Astrocyte of the cerebellum (primary cell): ENCODE results near the gene QRSL1.
"Not testable (repeated sequence)": the region's sequence is repeated elsewhere in the genome, so short reads cannot be mapped to it uniquely, and the experiment has no call there.

Experiments used
- DNase-seq: peaks from one replicate; pipeline ENCODE4 v3.0.0-alpha.2; 2011; ENCODE audit warnings: low read depth
- H3K4me3 ChIP-seq: 2 replicates; pipeline ENCODE4 v1.5.1; 2011; ENCODE audit warnings: mild to moderate bottlenecking, low read depth, low read length, moderate library complexity
- in situ Hi-C: cut with HindIII; loops from 2 replicates; pipeline ENCODE4 v1.10.0; 2017; ENCODE audit warnings: low sequenced_read_pairs
- TF ChIP-seq, protein P1 (sequence below): IDR thresholded peaks from 2 replicates; pipeline ENCODE4 v1.5.1; 2012; ENCODE audit warnings: low read length, low read depth, moderate library complexity, mild to moderate bottlenecking; ENCODE audit errors: missing control alignments

The QRSL1 gene, protein sequence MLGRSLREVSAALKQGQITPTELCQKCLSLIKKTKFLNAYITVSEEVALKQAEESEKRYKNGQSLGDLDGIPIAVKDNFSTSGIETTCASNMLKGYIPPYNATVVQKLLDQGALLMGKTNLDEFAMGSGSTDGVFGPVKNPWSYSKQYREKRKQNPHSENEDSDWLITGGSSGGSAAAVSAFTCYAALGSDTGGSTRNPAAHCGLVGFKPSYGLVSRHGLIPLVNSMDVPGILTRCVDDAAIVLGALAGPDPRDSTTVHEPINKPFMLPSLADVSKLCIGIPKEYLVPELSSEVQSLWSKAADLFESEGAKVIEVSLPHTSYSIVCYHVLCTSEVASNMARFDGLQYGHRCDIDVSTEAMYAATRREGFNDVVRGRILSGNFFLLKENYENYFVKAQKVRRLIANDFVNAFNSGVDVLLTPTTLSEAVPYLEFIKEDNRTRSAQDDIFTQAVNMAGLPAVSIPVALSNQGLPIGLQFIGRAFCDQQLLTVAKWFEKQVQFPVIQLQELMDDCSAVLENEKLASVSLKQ

DNA sequence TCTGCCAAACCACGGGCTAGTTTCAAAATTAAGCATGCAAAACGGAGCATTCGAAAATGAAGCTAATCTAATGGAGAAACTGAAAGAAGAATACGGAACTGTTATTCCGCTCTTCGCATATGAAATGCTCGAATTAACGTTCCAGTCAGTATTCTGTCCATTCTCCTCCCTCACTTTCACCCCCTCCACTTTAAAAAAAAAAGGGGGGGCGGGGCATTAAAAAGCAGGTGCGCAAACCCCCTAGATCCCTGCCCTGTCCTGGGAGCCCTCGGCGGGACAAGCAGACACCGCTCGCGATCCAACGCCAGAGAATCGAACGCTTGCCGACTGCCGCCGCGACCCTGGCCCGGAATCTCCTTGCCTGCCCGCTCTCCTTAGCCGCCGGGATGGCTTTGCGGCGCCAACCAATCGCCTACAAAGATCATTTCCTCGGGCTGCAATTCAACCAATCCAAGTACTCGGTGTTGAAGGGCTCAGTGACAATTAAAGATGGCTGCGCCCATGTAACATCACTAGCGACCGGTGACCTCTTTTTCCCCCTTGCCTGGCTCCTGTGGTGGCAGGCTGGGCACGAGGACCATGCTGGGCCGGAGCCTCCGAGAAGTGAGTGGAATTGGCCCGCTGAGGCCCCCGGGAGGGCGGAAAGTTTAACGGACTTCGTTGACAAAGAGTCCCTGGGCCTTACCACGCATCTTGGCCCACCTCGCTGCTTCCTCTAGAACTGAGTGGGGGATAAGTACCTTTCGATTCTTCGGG, at the start of gene QRSL1, which contains the start of gene RTN4IP1:
Gene QRSL1 (plus strand): TSS at position 476 of the 756 bp plus-strand sequence. CDS start 104 bp downstream, at position 580.
Gene RTN4IP1 (minus strand): TSS at position 396 of the 756 bp plus-strand sequence. CDS start 477 bp downstream, outside the sequence.
- in situ Hi-C loops = no loop called here
- DNase-seq = peak; percentile 84
- TF ChIP-seq, protein P1, sequence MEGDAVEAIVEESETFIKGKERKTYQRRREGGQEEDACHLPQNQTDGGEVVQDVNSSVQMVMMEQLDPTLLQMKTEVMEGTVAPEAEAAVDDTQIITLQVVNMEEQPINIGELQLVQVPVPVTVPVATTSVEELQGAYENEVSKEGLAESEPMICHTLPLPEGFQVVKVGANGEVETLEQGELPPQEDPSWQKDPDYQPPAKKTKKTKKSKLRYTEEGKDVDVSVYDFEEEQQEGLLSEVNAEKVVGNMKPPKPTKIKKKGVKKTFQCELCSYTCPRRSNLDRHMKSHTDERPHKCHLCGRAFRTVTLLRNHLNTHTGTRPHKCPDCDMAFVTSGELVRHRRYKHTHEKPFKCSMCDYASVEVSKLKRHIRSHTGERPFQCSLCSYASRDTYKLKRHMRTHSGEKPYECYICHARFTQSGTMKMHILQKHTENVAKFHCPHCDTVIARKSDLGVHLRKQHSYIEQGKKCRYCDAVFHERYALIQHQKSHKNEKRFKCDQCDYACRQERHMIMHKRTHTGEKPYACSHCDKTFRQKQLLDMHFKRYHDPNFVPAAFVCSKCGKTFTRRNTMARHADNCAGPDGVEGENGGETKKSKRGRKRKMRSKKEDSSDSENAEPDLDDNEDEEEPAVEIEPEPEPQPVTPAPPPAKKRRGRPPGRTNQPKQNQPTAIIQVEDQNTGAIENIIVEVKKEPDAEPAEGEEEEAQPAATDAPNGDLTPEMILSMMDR = no peak
- peak within 1 kb of the TSS; percentile 89 for H3K4me3 ChIP-seq

DNA sequence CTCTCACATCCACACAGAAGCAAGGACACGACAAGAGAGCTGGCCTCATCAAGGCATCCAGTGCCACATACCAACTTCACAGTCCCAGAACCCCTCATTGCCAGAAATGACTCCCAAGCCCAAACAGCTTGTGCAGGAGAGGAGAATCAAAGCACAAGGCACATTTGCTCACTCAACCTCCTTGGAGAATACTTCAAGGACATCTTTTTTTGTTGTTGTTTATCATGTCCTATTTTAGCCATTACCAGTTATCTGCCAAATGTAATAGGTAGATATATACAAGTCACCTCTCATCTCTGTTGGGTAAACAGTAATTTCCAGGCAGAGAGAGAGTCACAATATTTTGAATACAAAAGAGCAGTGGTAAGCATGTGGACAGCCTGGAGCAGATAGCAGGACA, 47.9 kb upstream of the QRSL1 start:
- no peak for DNase-seq
- H3K4me3 ChIP-seq = no peak overlapping the region
- TF ChIP-seq, protein P1 = no peak
- in situ Hi-C loops = no loop called here

DNA sequence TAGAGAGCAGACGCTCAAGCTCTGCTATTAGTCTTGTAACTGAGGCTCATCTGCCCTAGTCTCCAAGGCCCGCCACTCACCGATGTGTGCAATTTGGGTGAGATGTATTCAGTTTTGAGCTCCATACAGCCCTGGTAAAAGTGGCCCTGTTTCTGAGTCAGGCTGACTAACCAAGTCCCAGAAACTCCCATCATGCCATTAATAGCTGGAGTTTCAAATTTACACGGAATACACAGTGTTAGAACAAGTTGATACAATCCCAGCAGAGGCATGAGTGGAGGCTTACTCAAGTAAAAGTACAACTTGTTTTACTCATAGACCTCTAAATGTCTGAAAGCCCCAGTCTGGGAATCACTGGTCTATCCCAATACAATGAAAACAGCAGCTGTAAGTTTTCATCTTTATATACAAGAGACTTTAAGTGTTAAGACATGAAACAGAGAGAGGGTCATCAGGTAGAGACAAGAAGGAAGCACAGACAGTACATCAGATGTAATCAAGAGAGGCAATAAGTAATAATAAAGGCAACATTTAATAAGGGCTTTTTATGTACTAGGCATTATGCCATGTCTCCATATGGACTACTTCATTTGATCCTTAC, 42.5 kb upstream of the QRSL1 start:
- in situ Hi-C loops = no loop called here

DNA sequence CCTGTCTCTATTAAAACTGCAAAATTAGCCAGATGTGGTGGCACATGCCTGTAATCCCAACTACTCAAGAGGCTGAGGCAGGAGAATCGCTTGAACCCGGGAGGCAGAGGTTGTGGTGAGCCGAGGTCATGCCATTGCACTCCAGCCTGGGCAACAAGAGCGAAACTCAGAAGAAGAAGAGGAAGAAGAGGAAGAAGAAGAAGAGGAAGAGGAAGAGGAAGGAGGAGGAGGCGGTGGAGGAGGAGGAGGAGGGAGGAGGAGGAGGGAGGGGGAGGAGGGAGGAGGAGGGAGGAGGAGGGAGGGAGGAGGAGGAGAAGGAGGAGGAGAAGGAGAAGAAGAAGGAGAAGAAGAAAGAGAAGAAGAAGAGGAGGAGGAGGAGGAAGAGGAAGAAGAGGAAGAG, 40.4 kb upstream of the QRSL1 start:
- in situ Hi-C loops, DNase-seq, H3K4me3 ChIP-seq: not testable (repeated sequence)

More for the DNA sequence above, 42.5 kb upstream of the QRSL1 start:
- H3K4me3 ChIP-seq = no peak overlapping the region
- TF ChIP-seq, protein P1 = no peak
- no peak for DNase-seq

DNA sequence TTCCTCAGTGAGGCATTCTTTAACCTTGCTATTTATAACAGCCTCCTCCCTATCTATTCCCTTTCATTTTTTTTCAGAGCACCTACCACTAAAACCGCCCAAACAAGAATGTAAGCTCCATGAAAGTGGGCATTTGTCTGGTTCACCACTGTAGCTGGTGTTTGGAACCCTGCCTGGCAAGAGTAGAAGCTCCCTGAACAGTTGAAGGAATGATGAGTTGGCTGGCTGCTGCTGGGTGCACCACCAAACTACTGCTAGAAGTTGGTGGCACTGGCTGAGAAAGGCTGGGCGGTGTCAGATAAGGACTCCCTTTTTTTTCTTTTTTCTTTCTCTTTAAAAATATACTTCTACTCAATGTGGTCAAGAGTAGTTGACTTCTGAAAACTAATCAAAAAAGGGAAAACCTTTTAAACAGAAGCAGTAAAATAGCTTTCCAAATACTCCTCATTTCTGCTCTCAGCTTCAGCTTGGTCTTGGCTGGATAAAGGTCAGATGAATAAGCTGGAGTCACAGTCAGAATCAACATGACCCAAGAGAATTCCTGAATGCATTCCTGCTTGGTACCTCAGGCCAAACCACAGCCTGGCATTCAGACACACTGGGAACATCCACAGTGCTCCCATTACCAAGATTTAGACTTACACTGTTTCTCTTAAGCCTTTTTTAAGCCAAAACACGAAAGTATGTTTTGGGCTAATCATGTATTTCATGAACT, 38.1 kb upstream of the QRSL1 start:
- in situ Hi-C loops = no loop called here
- no peak overlapping the region for H3K4me3 ChIP-seq
- peak; percentile 70 for DNase-seq
- TF ChIP-seq, protein P1 = no peak

DNA sequence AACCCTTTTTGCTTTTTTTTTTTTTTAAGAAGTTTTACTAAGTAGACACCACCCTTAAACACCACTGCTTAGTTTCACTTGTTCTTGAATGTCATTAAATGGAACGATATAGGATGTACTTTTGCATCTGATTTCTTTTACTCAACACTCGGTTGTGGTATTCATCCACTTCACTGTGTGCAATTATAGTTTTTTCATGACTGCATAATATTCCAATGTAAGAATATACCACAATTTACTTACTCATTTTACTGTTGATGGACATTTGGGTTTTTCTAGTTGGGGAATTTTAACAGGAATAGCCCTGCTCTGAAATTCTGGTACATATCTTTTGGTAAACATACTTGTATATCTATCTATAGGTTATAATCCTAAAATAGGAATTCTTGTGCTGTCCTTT, 29.9 kb upstream of the QRSL1 start:
- no peak overlapping the region for H3K4me3 ChIP-seq
- TF ChIP-seq, protein P1 = no peak
- DNase-seq = no peak
- in situ Hi-C loops = no loop called here
